ENCODE results near the gene MOGAT2.
"Not testable (repeated sequence)": the region's sequence is repeated elsewhere in the genome, so short reads cannot be mapped to it uniquely, and the experiment has no call there.

MOGAT2 gene

GRCh38 chr11:75719340-75720239 is 2.0 kb downstream of the MOGAT2 start:
- no peak for DNase-seq (ENCODE audit: low read depth)

GRCh38 chr11:75720639-75721038 is 3.0 kb downstream of the MOGAT2 start:
- DNase-seq (ENCODE audit: low read depth), result no peak

GRCh38 chr11:75721852-75722668 is 4.4 kb downstream of the MOGAT2 start:
- no peak for DNase-seq (ENCODE audit: low read depth)

- DNase-seq (ENCODE audit: low read depth), result no peak
Observed at GRCh38 chr11:75722669-75723042, 5.0 kb downstream of the MOGAT2 start.

GRCh38 chr11:75725547-75726320 is 8.1 kb downstream of the MOGAT2 start:
- no peak for DNase-seq (ENCODE audit: low read depth)

GRCh38 chr11:75728992-75729391 is 11.4 kb downstream of the MOGAT2 start:
- no peak for DNase-seq (ENCODE audit: low read depth)

- no peak for DNase-seq (ENCODE audit: low read depth)
Observed at GRCh38 chr11:75731095-75731494, 13.5 kb downstream of the MOGAT2 start.

GRCh38 chr11:75733071-75733430 is 15.4 kb downstream of the MOGAT2 start:
- no peak for DNase-seq (ENCODE audit: low read depth)

GRCh38 chr11:75733431-75734107 is 15.9 kb downstream of the MOGAT2 start:
- DNase-seq (ENCODE audit: low read depth), result no peak

GRCh38 chr11:75734491-75735180 is 17.0 kb downstream of the MOGAT2 start:
- DNase-seq (ENCODE audit: low read depth), result no peak

- no peak for DNase-seq (ENCODE audit: low read depth)
Observed at GRCh38 chr11:75735181-75735845, 17.7 kb downstream of the MOGAT2 start.

- no peak for DNase-seq (ENCODE audit: low read depth)
Observed at GRCh38 chr11:75737314-75737713, 19.7 kb downstream of the MOGAT2 start.

- DNase-seq (ENCODE audit: low read depth), result no peak
Observed at GRCh38 chr11:75740681-75741080, 23.0 kb downstream of the MOGAT2 start.

- not testable (repeated sequence) for DNase-seq (ENCODE audit: low read depth)
Observed at GRCh38 chr11:75743159-75743558, 25.5 kb downstream of the MOGAT2 start.

- no peak for DNase-seq (ENCODE audit: low read depth)
Observed at GRCh38 chr11:75743711-75744563, 26.3 kb downstream of the MOGAT2 start.

GRCh38 chr11:75745807-75746206 is 28.2 kb downstream of the MOGAT2 start:
- no peak for DNase-seq (ENCODE audit: low read depth)

- not testable (repeated sequence) for DNase-seq (ENCODE audit: low read depth)
Observed at GRCh38 chr11:75748729-75749273, 31.2 kb downstream of the MOGAT2 start.

GRCh38 chr11:75754933-75755332 is 37.3 kb downstream of the MOGAT2 start:
- DNase-seq (ENCODE audit: low read depth), result not testable (repeated sequence)

- DNase-seq (ENCODE audit: low read depth), result no peak
Observed at GRCh38 chr11:75757651-75758050, 40.0 kb downstream of the MOGAT2 start.
